Natural killer cell treated with Interleukin-12 subunit alpha and Interleukin-12 subunit beta and Interleukin-15 and Interleukin-18, amount 100 ng/mL, for 72 hours (primary cell): Measurements from ENCODE around the gene EGFLAM. TPM values are rescaled to one million over a fixed set of nuclear protein-coding genes. Genes with fewer than 3 reads are reported as not detected.
"Not testable (repeated sequence)": the region's sequence is repeated elsewhere in the genome, so short reads cannot be mapped to it uniquely, and the experiment has no call there.

Source experiments
- ATAC-seq, 2 donors: fragments of 150-1000 bp; cut with Tn5 transposase in 1 of 2; sonication (Bioruptor Pico), chemical (Tn5 transposase) in 1 of 2; 2 replicates each; pipeline ENCODE4 v1.10.0; 2021
- DNase-seq: peaks from one replicate; pipeline ENCODE4 v3.0.0; 2022; ENCODE audit warnings: low spot score
- H3K27ac Mint-ChIP-seq, 2 donors: 1 replicate in 1 of 2; 2 replicates in 1 of 2; pipeline ENCODE4 v1.8.0; 2022; ENCODE audit warnings: mixed read lengths in 2 of 2, mild to moderate bottlenecking in 1 of 2, moderate library complexity in 1 of 2
- H3K27me3 Mint-ChIP-seq, 2 donors: 1 replicate in 1 of 2; 2 replicates in 1 of 2; pipeline ENCODE4 v1.8.0; 2022; ENCODE audit warnings: mixed read lengths in 2 of 2
- H3K36me3 Mint-ChIP-seq: one replicate; pipeline ENCODE4 v1.8.0; 2022; ENCODE audit warnings: mixed read lengths
- H3K4me1 Mint-ChIP-seq, 2 donors: 1 replicate in 1 of 2; 2 replicates in 1 of 2; pipeline ENCODE4 v1.8.0; 2022; ENCODE audit warnings: low read depth in 2 of 2, mixed read lengths in 2 of 2, mild to moderate bottlenecking in 1 of 2
- H3K4me3 Mint-ChIP-seq: one replicate; pipeline ENCODE4 v1.8.0; 2022; ENCODE audit warnings: mixed read lengths
- H3K9me3 Mint-ChIP-seq: 2 replicates; pipeline ENCODE4 v1.8.0; 2022; ENCODE audit warnings: mixed read lengths
- total RNA-seq, 2 donors: library from RNA; stranded (reverse); gene quantifications; one replicate each; pipeline ENCODE4 v1.2.3, GENCODE V29; 2022

EGFLAM gene
- total RNA-seq, 2 donors from 2014 or later = not detected

DNA sequence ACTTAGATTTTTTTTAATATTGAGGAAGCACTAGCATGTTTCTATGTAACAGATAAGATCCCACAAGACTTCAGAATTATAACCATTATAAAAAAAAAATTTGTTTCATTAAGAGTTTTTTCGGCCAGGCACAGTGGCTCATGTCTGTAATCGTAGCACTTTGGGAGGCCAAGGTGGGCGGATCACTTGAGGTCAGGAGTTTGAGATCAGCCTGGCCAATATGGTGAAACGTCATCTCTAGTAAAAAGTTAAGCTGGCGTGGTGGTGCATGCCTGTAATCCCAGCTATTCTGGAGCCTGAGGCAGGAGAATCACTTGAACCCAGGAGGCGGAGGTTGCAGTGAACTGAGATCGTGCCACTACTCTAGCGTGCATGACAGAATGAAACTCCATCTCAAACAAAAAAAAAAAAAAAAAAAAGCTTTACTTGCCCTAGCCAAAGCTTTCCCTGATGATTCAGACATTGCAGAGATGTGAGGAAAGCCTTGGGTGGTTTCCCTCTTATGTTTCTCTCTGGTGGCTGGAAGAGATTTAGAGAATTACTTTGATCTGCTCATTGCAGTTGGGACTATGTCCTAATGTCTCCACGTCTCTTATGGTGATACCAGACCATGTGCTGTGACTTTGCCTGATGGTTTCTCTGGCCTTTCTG, 65.4 kb downstream of the EGFLAM start:
- Mint-ChIP-seq H3K27ac (no peak overlapping the region), H3K4me3 (no peak overlapping the region), H3K27me3 (peaks cover 0 to 5% of the 10 kb centered on the region in 2 donors), H3K36me3 (no peaks in the 10 kb centered on the region), H3K4me1 (no peaks in the 10 kb centered on the region), H3K9me3 (no peaks in the 10 kb centered on the region)
- no peak for ATAC-seq
- no peak for DNase-seq

DNA sequence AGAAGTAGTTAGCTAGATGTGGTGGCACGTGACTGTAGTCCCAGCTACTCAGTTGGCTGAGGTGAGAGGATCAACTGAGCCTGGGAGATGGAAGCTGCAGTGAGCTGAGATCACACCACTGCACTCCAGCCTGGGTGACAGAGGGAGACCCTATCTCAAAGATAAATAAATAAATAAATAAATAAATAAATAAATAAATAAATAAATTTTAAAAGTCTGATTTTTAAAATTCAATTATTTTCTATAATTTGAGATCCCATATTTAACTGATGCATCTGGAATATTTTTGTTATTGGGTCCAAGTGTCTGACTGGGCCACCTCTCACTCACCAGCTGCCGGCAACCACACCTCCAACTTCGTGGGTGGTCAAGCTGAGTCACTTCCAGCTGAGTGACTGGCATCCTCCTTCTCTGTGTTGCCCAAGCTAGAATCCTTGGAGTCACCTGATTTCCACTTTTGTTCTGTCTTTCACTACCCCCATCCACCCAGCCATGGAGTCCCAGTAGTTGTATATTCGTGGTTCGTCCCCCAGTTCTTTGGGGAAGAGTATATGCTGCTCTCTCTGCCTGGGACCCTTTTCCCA, 70.9 kb downstream of the EGFLAM start:
- no peaks in the 10 kb centered on the region for H3K36me3 Mint-ChIP-seq
- DNase-seq = no peak
- H3K4me1 Mint-ChIP-seq = no peaks in the 10 kb centered on the region
- no peak overlapping the region for H3K27ac Mint-ChIP-seq
- H3K4me3 Mint-ChIP-seq = no peak overlapping the region
- H3K9me3 Mint-ChIP-seq = peaks cover 2% of the 10 kb centered on the region
- no peak for ATAC-seq
- H3K27me3 Mint-ChIP-seq = peaks cover 2 to 5% of the 10 kb centered on the region in 2 donors

GRCh38 chr5:38330207-38330606, 71.8 kb downstream of the EGFLAM start:
- H3K27ac Mint-ChIP-seq = no peak overlapping the region
- DNase-seq (no peak), ATAC-seq (no peak)
- peaks cover 2% of the 10 kb centered on the region for H3K9me3 Mint-ChIP-seq
- no peak overlapping the region for H3K4me3 Mint-ChIP-seq
- no peaks in the 10 kb centered on the region for H3K36me3 Mint-ChIP-seq
- no peaks in the 10 kb centered on the region for H3K4me1 Mint-ChIP-seq
- peaks cover 0 to 2% of the 10 kb centered on the region in 2 donors for H3K27me3 Mint-ChIP-seq

GRCh38 chr5:38331831-38332230, 73.5 kb downstream of the EGFLAM start:
- no peak for DNase-seq
- Mint-ChIP-seq H3K4me3 (no peak overlapping the region), H3K4me1 (no peaks in the 10 kb centered on the region), H3K36me3 (no peaks in the 10 kb centered on the region), H3K27ac (no peak overlapping the region), H3K9me3 (peaks cover 2% of the 10 kb centered on the region), H3K27me3 (peaks cover 0 to 2% of the 10 kb centered on the region in 2 donors)
- ATAC-seq = no peak

GRCh38 chr5:38333181-38333580, 74.8 kb downstream of the EGFLAM start:
- not testable (repeated sequence) for H3K4me3 Mint-ChIP-seq, DNase-seq, H3K4me1 Mint-ChIP-seq, H3K36me3 Mint-ChIP-seq, H3K9me3 Mint-ChIP-seq, H3K27ac Mint-ChIP-seq, ATAC-seq, H3K27me3 Mint-ChIP-seq

GRCh38 chr5:38338455-38338854, 80.1 kb downstream of the EGFLAM start:
- peaks cover 15 to 31% of the 10 kb centered on the region in 2 donors for H3K27me3 Mint-ChIP-seq
- no peak for ATAC-seq
- no peak for DNase-seq
- H3K27ac Mint-ChIP-seq = no peak overlapping the region
- no peaks in the 10 kb centered on the region for H3K9me3 Mint-ChIP-seq
- H3K4me1 Mint-ChIP-seq = no peaks in the 10 kb centered on the region
- no peak overlapping the region for H3K4me3 Mint-ChIP-seq
- H3K36me3 Mint-ChIP-seq = no peaks in the 10 kb centered on the region

DNA sequence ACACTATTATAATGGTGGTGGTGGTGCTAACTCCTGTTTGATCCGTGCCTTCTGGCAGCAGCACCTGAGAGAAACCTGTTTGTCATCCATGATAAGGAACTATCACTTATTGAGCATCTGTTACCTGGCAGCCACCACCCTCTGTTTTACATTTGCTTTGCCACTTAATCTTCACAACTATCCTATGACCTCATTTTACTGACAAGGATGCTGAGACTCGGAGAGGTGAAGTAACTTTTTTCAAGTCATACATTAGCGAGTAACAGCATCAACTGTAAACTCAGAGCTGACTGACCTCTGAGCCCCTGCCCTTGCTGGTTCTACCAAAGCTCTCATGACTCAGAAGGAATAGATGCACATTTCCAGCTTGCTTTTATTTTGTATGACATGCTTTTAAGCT, 81.1 kb downstream of the EGFLAM start:
- Mint-ChIP-seq H3K27ac (no peak overlapping the region), H3K36me3 (no peaks in the 10 kb centered on the region), H3K4me3 (no peak overlapping the region), H3K9me3 (no peaks in the 10 kb centered on the region), H3K27me3 (peaks cover 13 to 32% of the 10 kb centered on the region in 2 donors), H3K4me1 (no peaks in the 10 kb centered on the region)
- no peak for DNase-seq
- ATAC-seq = no peak

DNA sequence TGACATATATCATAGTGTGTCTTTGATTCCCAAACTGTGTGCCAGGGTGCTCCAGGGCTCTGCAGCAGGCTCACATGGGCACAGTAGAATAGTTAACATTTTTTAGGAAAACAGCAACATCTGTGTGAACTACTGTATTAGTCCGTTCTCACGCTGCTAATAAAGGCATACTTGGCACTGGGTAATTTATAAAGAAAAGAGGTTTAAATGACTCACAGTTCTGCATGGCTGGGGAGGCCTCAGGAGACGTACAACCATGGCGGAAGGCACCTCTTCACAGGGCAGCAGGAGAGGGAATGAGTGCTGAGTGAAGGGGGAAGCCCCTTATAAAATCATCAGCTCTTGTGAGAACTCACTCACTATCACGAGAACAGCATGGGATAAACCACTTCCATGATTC, 82.7 kb downstream of the EGFLAM start:
- Mint-ChIP-seq H3K9me3 (no peaks in the 10 kb centered on the region), H3K4me3 (no peak overlapping the region), H3K36me3 (no peaks in the 10 kb centered on the region), H3K27me3 (peaks cover 15 to 38% of the 10 kb centered on the region in 2 donors), H3K4me1 (no peaks in the 10 kb centered on the region), H3K27ac (no peak overlapping the region)
- ATAC-seq = no peak
- DNase-seq = no peak

DNA sequence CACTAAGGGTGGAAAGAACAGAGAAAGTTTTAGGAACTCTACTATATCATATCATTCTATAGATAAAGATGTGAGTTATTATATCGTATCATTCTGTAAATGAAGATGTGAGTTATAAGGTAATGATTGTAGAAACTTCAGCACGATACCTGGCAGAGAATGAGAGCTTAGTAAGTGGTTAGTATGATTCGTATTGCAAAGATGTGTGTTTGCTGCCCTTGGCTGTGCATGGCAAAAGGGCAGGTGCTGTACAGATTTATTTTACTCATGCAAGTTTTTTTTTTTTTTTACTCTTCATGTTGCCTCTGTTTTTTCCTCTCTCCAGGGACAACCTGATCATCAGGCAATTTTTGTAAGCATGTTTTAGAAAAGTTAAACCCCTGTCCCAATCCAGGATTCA, 83.3 kb downstream of the EGFLAM start:
- no peak for ATAC-seq
- DNase-seq = no peak
- Mint-ChIP-seq H3K27ac (no peak overlapping the region), H3K27me3 (peaks cover 18 to 42% of the 10 kb centered on the region in 2 donors), H3K4me1 (no peaks in the 10 kb centered on the region), H3K36me3 (no peaks in the 10 kb centered on the region), H3K4me3 (no peak overlapping the region), H3K9me3 (peaks cover 2% of the 10 kb centered on the region)

DNA sequence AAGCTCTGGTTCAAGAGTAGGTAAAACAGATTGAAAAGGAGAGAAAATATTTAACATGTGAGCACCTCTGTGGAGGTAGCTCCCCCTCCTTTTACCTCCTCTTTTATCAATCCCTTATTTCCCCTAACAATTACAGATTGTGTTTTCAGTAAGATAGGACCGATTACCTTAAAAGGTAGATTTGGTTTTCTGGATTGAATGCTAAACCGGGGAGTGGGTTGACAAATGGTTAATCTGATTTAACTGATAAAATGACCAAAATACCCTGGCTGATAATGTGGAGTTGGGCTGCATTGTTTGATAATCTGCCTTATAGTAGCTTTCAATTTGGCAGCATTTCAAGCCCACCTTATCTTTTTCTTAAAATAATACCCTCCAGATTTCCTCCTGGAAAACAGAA, 83.9 kb downstream of the EGFLAM start:
- no peak for DNase-seq
- no peak overlapping the region for H3K4me3 Mint-ChIP-seq
- no peak for ATAC-seq
- peaks cover 18 to 47% of the 10 kb centered on the region in 2 donors for H3K27me3 Mint-ChIP-seq
- no peak overlapping the region for H3K27ac Mint-ChIP-seq
- no peaks in the 10 kb centered on the region for H3K36me3 Mint-ChIP-seq
- H3K4me1 Mint-ChIP-seq = no peaks in the 10 kb centered on the region
- peaks cover 3% of the 10 kb centered on the region for H3K9me3 Mint-ChIP-seq

DNA sequence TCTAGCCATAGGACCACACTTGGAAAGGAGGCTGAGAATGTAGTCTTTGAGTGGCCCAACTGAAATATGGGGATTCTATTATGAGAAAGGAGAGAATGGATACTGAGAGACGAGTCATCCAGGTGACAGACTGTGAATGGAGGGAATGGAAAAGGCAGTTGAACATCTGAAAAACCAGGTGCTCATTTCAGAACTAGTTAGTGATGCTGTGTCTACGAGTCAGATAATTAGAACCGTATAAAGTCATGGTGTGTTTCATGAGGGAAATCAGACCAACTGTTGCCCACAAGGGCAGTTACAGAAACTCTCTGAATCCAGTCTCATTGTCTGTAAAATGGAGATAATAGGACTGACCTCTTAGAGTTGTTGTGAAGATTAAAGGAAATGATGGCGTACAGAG, 86.5 kb downstream of the EGFLAM start:
- ATAC-seq = no peak
- no peaks in the 10 kb centered on the region for H3K36me3 Mint-ChIP-seq
- H3K27ac Mint-ChIP-seq = no peak overlapping the region

GRCh38 chr5:38346593-38346992, 88.2 kb downstream of the EGFLAM start:
- H3K36me3 Mint-ChIP-seq = no peaks in the 10 kb centered on the region
- no peak overlapping the region for H3K27ac Mint-ChIP-seq
- DNase-seq (no peak), ATAC-seq (no peak)
- H3K27me3 Mint-ChIP-seq = peaks cover 5 to 41% of the 10 kb centered on the region in 2 donors
- no peaks in the 10 kb centered on the region for H3K4me1 Mint-ChIP-seq
- H3K4me3 Mint-ChIP-seq = no peak overlapping the region
- peaks cover 3% of the 10 kb centered on the region for H3K9me3 Mint-ChIP-seq

More for the DNA sequence above, 86.5 kb downstream of the EGFLAM start:
- H3K27me3 Mint-ChIP-seq = peaks cover 8 to 57% of the 10 kb centered on the region in 2 donors
- peaks cover 3% of the 10 kb centered on the region for H3K9me3 Mint-ChIP-seq
- no peaks in the 10 kb centered on the region for H3K4me1 Mint-ChIP-seq
- no peak for DNase-seq
- no peak overlapping the region for H3K4me3 Mint-ChIP-seq

- Mint-ChIP-seq H3K27ac (no peak overlapping the region), H3K4me1 (no peaks in the 10 kb centered on the region), H3K4me3 (no peak overlapping the region), H3K36me3 (no peaks in the 10 kb centered on the region), H3K27me3 (peaks cover 5 to 35% of the 10 kb centered on the region in 2 donors), H3K9me3 (peaks cover 3% of the 10 kb centered on the region)
- ATAC-seq (no peak), DNase-seq (no peak)
Measured at GRCh38 chr5:38347040-38347763, 88.8 kb downstream of the EGFLAM start.

GRCh38 chr5:38347896-38348295, 89.5 kb downstream of the EGFLAM start:
- no peaks in the 10 kb centered on the region for H3K4me1 Mint-ChIP-seq
- no peak overlapping the region for H3K27ac Mint-ChIP-seq
- ATAC-seq (no peak), DNase-seq (no peak)
- H3K9me3 Mint-ChIP-seq = peaks cover 3% of the 10 kb centered on the region
- no peak overlapping the region for H3K4me3 Mint-ChIP-seq
- H3K36me3 Mint-ChIP-seq = no peaks in the 10 kb centered on the region
- H3K27me3 Mint-ChIP-seq = peaks cover 5 to 35% of the 10 kb centered on the region in 2 donors
